Stimulated activated CD4-positive, alpha-beta T cell treated with anti-CD3 and anti-CD28 coated beads, Interleukin-1b, Interleukin-23, amount 100 ng/mL, for 4 hours (primary cell): Measurements from ENCODE around the gene NFIX.

Source experiments
- DNase-seq, 2 donors: peaks; one replicate each; pipeline ENCODE4 v3.0.0-alpha.2; 2020; ENCODE audit warnings: low read depth in 2 of 2

The NFIX gene

GRCh38 chr19:13055213-13056051 is 60.2 kb downstream of the NFIX start:
- DNase-seq = no peak

- DNase-seq = no peak
Observed at GRCh38 chr19:13056052-13056660, 60.9 kb downstream of the NFIX start.

GRCh38 chr19:13057147-13057572 is 61.9 kb downstream of the NFIX start:
- DNase-seq = no peak

GRCh38 chr19:13057744-13058143 is 62.5 kb downstream of the NFIX start:
- DNase-seq = no peak

GRCh38 chr19:13058951-13059660 is 63.8 kb downstream of the NFIX start:
- DNase-seq = no peak

GRCh38 chr19:13060233-13060963 is 65.1 kb downstream of the NFIX start:
- no peak for DNase-seq

- peak; percentile 67 to 75 for DNase-seq
Observed at GRCh38 chr19:13060964-13061927, 66.0 kb downstream of the NFIX start.

GRCh38 chr19:13062317-13062716 is 67.0 kb downstream of the NFIX start:
- DNase-seq = no peak

GRCh38 chr19:13063461-13064091 is 68.3 kb downstream of the NFIX start:
- DNase-seq = no peak

- DNase-seq = no peak
Observed at GRCh38 chr19:13064092-13064489, 68.8 kb downstream of the NFIX start.

GRCh38 chr19:13066226-13066625 is 71.0 kb downstream of the NFIX start:
- DNase-seq = no peak

- DNase-seq = no peak
Observed at GRCh38 chr19:13066933-13067807, 71.9 kb downstream of the NFIX start.

GRCh38 chr19:13068085-13068846 is 73.0 kb downstream of the NFIX start:
- DNase-seq = no peak

GRCh38 chr19:13069415-13070359 is 74.4 kb downstream of the NFIX start:
- no peak for DNase-seq

GRCh38 chr19:13070425-13071140 is 75.3 kb downstream of the NFIX start:
- DNase-seq = no peak

GRCh38 chr19:13071444-13072187 is 76.3 kb downstream of the NFIX start:
- no peak for DNase-seq
